ENCODE data around the gene RASD1. TPM values are rescaled to one million over a fixed set of nuclear protein-coding genes. Genes with fewer than 3 reads are reported as not detected.
A peak's percentile ranks its signal among the peaks of the same experiment; 100 is the strongest.

RASD1 gene
- polyA plus RNA-seq, 4 donors = 0.70 to 1.5 (median 0.97) TPM

DNA sequence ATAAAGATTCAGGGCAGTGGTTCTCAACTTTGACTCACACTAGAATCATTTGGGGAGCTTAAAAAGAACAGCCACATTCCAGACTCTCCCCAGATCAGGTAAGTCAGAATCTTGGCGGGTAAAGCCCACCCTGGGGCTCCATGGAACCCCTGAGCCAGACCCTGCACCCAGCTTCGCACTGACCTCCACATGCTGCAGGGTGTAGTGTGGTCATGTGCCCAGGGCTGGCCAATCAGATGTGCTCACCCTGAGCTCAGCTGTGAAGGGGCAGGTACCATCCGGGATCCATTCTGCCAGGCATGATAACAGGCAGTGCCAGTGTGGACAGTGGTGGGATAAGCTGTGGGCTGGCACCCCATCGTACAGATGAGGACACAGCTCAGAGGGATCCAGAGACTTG lies 47.5 kb downstream of the RASD1 start:
- DNase-seq (ENCODE audit: low read depth in 4 of 4, low spot score in 3 of 4) = no peak

DNA sequence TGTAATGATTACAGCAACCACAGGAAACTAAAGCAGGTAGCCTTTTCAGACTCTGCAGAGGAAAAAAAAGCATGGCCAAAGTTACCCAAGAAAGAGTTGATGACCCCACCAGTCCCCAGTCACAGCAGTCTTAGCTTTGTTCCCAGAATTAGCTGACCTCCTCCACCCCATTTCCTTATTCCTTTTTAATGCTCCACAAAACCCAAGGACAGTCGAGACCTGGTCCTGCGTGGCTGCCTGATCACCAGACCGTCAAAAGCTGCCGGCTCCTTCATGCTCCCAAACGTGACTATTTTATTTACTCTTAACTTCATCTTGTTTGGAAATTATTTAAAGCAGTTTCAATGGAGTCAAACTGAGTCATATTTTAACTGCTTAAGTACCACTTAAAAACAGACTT lies 48.1 kb downstream of the RASD1 start:
- DNase-seq (ENCODE audit: low read depth in 4 of 4, low spot score in 3 of 4) = no peak

DNA sequence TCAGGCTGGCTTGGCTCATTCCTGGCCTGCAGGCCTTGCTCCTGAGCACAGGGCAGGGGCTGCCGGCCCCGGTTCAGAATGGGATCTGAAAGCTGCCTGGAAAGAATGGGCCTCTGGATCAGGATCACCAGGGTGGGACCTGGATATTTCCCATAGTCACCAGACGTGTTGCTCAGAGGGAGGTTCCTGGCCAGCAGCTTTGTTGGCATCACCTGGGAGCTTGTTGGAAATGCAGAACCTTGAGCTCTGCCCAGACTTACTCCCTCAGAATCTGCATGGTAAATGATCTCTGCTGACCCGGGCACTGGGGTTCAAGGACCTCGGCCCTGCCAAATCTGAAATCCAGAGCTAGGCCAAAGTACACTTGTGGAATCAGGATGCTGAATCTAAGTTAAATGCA lies 48.9 kb downstream of the RASD1 start:
- DNase-seq (ENCODE audit: low read depth in 4 of 4, low spot score in 3 of 4) = no peak

DNA sequence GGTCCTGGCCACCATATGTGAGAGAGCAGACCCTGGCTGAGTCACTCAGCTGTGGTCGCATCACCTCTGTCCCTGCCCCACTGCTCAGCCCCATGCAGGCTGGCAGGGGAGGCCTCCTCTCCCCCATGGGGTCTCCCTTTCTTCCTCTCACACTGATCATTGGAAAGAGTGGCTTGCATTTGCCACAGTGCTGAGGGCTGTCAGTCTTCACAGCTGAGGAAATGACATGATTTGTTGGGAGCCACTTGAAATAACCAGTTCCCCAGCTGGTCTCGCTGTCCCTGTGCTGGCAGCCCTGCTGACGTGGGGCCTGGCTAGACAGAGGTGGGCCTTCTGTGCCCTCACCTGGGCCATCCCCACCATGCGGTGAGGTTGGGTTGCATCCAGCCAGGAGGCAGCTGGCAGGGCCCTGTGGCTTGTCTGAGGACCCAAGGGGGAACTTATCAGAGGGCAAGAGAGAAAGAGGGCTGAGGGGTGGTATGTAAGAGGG lies 49.5 kb downstream of the RASD1 start:
- no peak for DNase-seq (ENCODE audit: low read depth in 4 of 4, low spot score in 3 of 4)

DNA sequence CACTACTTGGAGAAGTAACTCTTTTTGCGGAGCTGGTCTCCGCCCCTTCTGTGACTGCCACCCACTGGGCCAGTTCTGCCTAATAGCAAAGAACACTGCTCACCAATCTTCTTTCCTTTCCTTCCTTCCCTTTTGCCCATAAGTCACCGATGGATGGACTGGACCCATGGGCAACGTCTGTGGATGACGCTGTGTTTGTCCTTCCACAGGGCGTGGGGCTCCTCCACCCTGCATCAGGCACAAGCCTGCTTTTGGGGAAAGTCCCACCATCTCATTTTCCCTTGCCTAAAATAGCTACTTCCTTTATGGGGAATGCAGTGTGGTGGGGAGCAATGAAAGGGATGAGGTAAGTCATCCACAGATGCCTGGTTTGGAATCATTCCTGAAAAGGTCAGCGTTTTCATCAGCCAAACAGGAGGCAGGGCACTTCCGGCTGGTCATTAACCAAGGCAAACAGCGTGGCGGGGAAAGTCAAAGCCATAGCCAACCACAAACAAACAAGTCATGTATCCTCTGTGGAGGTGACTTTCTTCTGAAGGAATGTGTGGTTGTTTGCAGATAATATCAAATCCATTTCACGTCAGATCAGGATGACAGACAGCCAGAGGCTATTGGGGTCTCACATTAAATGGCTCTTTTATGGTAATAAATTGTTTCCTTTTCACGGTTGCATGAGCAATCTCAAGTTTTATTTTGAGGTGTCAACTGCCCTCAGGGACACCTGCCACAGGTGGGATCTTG lies 50.1 kb downstream of the RASD1 start:
- DNase-seq (ENCODE audit: low read depth in 4 of 4, low spot score in 3 of 4) = peak in 3 of 4 donors; percentile 21 to 44 (median 36)

DNA sequence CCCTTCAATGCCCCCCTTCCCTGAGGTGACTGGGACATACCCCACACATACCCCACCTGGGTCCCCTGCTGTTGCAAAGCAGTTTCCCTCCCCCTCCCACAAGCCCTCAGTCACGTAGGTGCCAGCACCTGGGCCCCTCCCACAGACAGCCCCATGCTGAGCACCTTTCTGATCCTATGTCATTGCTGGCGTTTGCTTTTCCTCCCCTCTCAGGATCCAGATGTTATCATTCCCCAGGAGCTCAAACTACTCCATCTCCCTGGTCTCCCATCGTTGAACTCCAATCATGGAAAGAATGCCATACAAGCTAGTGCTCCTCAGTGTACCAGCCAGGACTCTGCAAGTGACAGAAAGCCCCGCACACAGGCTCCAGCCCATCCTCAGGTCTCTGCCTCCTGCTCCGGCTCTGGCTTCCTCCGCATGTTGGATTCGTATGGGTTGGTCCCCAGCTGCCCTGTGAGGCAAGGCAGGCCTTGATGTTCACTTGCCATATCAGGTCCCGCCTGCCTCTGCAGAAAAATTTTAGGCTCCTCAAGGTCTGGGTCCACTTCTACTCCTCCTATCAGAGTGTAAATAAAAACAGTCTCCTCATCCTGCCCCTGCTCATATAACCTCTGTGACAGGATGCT lies 50.8 kb downstream of the RASD1 start:
- no peak for DNase-seq (ENCODE audit: low read depth in 4 of 4, low spot score in 3 of 4)

Other genes with a start within 250 kb of the RASD1 start
- gene COPS3, start 215.1 kb downstream of the RASD1 start, polyA plus RNA-seq (ENCODE audit: insufficient read length in 4 of 4) = 10 to 100 TPM; 67.7 to 91.5 (median 76.3) TPM
- gene NT5M, start 193.0 kb downstream of the RASD1 start, polyA plus RNA-seq (ENCODE audit: insufficient read length in 4 of 4) = 1 to 10 TPM; 3.7 to 6.0 (median 4.9) TPM
- gene MED9, start 19.4 kb downstream of the RASD1 start, polyA plus RNA-seq (ENCODE audit: insufficient read length in 4 of 4) = 10 to 100 TPM; 13.0 to 23.8 (median 20.8) TPM
- gene PEMT, start 95.3 kb upstream of the RASD1 start, polyA plus RNA-seq (ENCODE audit: insufficient read length in 4 of 4) = 10 to 100 TPM; 22.8 to 31.7 (median 27.1) TPM
- gene RAI1, start 185.1 kb upstream of the RASD1 start, polyA plus RNA-seq (ENCODE audit: insufficient read length in 4 of 4) = 10 to 100 TPM; 19.4 to 41.6 (median 24.3) TPM

Measured in left renal pelvis (tissue), 4 donors.